22Rv1 (cell line): ENCODE measurements around the gene CARS1.

Source experiments
- ZFX ChIP-seq: fragments of 450-650 bp; IDR thresholded peaks from 2 replicates; pipeline ENCODE4 v1.6.1; 2017; ENCODE audit warnings: antibody characterized with exemption, borderline replicate concordance
- TF ChIP-seq, protein P1 (sequence below): fragments of 450-650 bp; IDR thresholded peaks from 2 replicates; pipeline ENCODE4 v1.5.1; 2017; ENCODE audit warnings: mild to moderate bottlenecking

DNA sequence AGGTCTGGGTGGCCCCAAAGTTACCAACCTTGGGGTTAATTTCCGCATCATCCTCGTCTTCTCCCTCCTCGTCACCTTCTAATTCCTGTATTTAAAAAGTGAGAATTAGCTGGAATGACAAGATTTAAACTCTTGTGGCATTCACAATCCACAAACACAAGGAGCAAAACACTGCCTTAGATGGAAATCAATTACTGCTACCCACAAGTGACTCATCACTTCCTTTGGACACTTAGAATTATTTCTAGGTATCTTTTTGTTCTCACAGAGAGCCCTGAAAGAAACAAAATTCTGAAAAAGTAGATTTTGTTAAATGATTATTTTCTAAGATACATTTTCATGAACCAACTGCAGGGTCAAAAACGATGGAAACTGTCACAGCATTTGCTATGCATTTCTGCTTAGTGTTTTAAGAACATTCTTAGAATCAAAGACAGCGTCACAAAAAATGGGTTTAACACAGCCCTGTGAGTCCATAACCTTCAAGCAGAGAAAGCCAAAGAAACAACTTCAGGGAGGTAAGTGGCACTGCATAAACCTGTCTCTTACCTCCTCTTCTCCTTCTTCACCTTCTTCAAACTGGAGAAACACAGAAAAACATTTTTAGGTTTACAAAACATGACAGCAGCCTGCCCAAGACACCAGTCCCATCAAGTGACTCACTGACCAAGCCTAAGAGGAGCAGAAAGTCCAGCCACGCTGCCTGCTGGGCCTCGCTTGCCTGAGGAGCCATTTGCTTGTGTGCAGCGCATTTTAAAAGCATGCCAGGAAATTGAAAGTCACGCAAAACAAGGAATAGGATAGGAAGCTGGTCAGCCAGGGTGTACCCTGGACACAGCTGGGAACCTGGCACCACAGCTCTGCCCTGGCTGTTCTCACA, 105.8 kb downstream of the CARS1 start:
- TF ChIP-seq, protein P1, sequence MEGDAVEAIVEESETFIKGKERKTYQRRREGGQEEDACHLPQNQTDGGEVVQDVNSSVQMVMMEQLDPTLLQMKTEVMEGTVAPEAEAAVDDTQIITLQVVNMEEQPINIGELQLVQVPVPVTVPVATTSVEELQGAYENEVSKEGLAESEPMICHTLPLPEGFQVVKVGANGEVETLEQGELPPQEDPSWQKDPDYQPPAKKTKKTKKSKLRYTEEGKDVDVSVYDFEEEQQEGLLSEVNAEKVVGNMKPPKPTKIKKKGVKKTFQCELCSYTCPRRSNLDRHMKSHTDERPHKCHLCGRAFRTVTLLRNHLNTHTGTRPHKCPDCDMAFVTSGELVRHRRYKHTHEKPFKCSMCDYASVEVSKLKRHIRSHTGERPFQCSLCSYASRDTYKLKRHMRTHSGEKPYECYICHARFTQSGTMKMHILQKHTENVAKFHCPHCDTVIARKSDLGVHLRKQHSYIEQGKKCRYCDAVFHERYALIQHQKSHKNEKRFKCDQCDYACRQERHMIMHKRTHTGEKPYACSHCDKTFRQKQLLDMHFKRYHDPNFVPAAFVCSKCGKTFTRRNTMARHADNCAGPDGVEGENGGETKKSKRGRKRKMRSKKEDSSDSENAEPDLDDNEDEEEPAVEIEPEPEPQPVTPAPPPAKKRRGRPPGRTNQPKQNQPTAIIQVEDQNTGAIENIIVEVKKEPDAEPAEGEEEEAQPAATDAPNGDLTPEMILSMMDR = no peak
- TF ChIP-seq ZFX = no peak
